ENCODE results near the gene ZNF91. TPM values are rescaled to one million over a fixed set of nuclear protein-coding genes. Genes with fewer than 3 reads are reported as not detected.

ZNF91 gene
- total and polyA plus RNA-seq, 2 of the 4 experiments (the other 2 are of a cell fraction): 7.9 to 17.0 TPM

DNA sequence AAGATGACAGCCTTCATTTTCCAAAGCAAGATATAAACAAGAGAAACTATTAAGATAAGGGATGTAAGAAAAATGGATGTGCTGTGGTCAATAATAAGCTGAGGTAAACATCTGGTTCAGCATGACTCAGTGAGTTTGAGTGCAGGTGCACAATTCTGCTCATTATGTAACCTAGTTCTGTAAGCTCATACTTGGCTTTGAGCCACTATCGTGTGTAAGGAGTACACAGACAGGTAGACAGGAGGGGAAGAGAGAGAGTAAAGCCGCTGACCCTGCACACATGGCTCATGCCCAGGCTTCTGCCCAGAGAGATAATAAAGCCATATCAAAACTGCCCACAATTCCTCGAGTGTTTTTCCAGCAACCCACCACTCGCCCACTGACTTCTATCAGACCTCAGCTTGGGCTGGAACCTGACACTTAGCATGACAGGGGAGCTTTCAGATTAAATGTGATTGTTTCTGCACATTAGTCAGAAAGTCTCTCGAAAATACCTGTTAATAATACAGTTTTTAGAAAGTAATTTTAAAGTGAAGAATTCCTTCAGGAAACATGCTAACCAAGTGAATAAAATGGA is 51.7 kb downstream of the ZNF91 start:
- CTCF ChIA-PET: no interaction called here
- H4K20me1 ChIP-seq (ENCODE audit: insufficient read depth, low read length): no peaks in the 10 kb centered on the region
- BruUV-seq (replicated peaks): no TSS peak
- no peak overlapping the region for H4K91ac ChIP-seq (ENCODE audit: insufficient read depth, low read depth, low read length)
- no peak overlapping the region for H3K4me2 ChIP-seq (ENCODE audit: low read depth, low read length)
- H4K5ac ChIP-seq (ENCODE audit: low read depth, low read length): no peak overlapping the region
- intact Hi-C loops (cut with micrococcal nuclease) (no loop called here), in situ Hi-C loops (cut with MboI; ENCODE audit: low sequenced_read_pairs) (no loop called here), dilution Hi-C loops (cut with HindIII; ENCODE audit: low sequenced_read_pairs, unreplicated experiment) (no loop called here)
- no peak overlapping the region for H2BK20ac ChIP-seq (ENCODE audit: low read depth, low read length)
- H3K4me1 ChIP-seq (ENCODE audit: control insufficient read depth, insufficient read depth, low read length): no peaks in the 10 kb centered on the region
- H2AK9ac ChIP-seq (replicated peaks; ENCODE audit: low read depth, low read length, poor library complexity): no peak overlapping the region
- ATAC-seq (ENCODE audit: low read depth): no peak
- H3K4me3 ChIP-seq (ENCODE audit: insufficient read depth, low read depth, low read length): no peak overlapping the region
- H3K9ac ChIP-seq (ENCODE audit: low read depth, low read length): no peak overlapping the region
- no peak overlapping the region for H3K23ac ChIP-seq (ENCODE audit: low read depth, low read length)
- peaks cover 61% of the 10 kb centered on the region for H3K9me3 ChIP-seq (ENCODE audit: control insufficient read depth, insufficient read depth, low read length)
- no peak overlapping the region for H2AFZ ChIP-seq (replicated peaks; ENCODE audit: low read length, poor library complexity)
- DNase-seq: no peak
- H3K9me1 ChIP-seq (ENCODE audit: insufficient read depth, low read length): no peaks in the 10 kb centered on the region
- no peak overlapping the region for H2BK15ac ChIP-seq (ENCODE audit: low read depth, low read length)
- 80% methylated on average over 1 of the region's 5 CpGs; no CpG with 5 or more reads in 1 of the 2 experiments for WGBS, 2 experiments (ENCODE audit: extremely low coverage in 2 of 2, insufficient read length in 1 of 2)
- H3K27ac ChIP-seq (ENCODE audit: insufficient read depth, low read length): no peak overlapping the region
- no peak overlapping the region for H3K14ac ChIP-seq (replicated peaks; ENCODE audit: low read depth, low read length)
- H2BK120ac ChIP-seq (ENCODE audit: low read depth, low read length): no peak overlapping the region
- POLR2A ChIA-PET (ENCODE audit: unreplicated experiment): no interaction called here
- H3K36me3 ChIP-seq (ENCODE audit: control insufficient read depth, insufficient read depth, low read length): peaks cover 36% of the 10 kb centered on the region
- H3K56ac ChIP-seq (ENCODE audit: extremely low read depth, insufficient read depth, low read length): no peak overlapping the region
- no peak overlapping the region for H4K8ac ChIP-seq (ENCODE audit: low read depth in 2 of 2, low read length in 2 of 2)
- no peak overlapping the region for H2BK5ac ChIP-seq (ENCODE audit: low read depth, low read length, poor library complexity, severe bottlenecking)
- peaks cover 0 to 23% of the 10 kb centered on the region in 2 experiments; a peak in 2 of 4 replicates for H3K79me1 ChIP-seq (ENCODE audit: low read depth in 1 of 2, low read length in 2 of 2)
- H3K27me3 ChIP-seq (ENCODE audit: control insufficient read depth, insufficient read depth, low read length): no peaks in the 10 kb centered on the region
- TF ChIP-seq, protein P1, sequence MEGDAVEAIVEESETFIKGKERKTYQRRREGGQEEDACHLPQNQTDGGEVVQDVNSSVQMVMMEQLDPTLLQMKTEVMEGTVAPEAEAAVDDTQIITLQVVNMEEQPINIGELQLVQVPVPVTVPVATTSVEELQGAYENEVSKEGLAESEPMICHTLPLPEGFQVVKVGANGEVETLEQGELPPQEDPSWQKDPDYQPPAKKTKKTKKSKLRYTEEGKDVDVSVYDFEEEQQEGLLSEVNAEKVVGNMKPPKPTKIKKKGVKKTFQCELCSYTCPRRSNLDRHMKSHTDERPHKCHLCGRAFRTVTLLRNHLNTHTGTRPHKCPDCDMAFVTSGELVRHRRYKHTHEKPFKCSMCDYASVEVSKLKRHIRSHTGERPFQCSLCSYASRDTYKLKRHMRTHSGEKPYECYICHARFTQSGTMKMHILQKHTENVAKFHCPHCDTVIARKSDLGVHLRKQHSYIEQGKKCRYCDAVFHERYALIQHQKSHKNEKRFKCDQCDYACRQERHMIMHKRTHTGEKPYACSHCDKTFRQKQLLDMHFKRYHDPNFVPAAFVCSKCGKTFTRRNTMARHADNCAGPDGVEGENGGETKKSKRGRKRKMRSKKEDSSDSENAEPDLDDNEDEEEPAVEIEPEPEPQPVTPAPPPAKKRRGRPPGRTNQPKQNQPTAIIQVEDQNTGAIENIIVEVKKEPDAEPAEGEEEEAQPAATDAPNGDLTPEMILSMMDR (conservative IDR thresholded peaks at IDR 0.05; ENCODE audit: low read depth, low read length): no peak
- no peak overlapping the region for H3K4ac ChIP-seq (ENCODE audit: low read depth, low read length)
- no peak overlapping the region for H2AK5ac ChIP-seq (ENCODE audit: low read depth, low read length)
- H3K18ac ChIP-seq (ENCODE audit: low read depth, low read length): no peak overlapping the region
